Stimulated activated CD4-positive, alpha-beta T cell treated with anti-CD3 and anti-CD28 coated beads, Interleukin-4, amount 100 ng/mL, for 48 hours (primary cell): Measurements from ENCODE around the gene FCN1.

Experiments used
- DNase-seq, 2 donors: peaks; one replicate each; pipeline ENCODE4 v3.0.0-alpha.2; 2020; ENCODE audit warnings: low read depth in 2 of 2

The FCN1 gene

GRCh38 chr9:134913713-134914500 lies 3.8 kb downstream of the FCN1 start:
- no peak for DNase-seq

- no peak for DNase-seq
Measured at GRCh38 chr9:134913041-134913712, 4.5 kb downstream of the FCN1 start.

GRCh38 chr9:134912126-134912840 lies 5.4 kb downstream of the FCN1 start:
- no peak for DNase-seq

- no peak for DNase-seq
Measured at GRCh38 chr9:134909511-134910481, 7.9 kb downstream of the FCN1 start.

GRCh38 chr9:134908524-134909309 lies 9.0 kb downstream of the FCN1 start:
- DNase-seq = no peak

GRCh38 chr9:134902936-134903335 lies 14.8 kb downstream of the FCN1 start:
- DNase-seq = no peak

- DNase-seq = no peak
Measured at GRCh38 chr9:134899818-134900217, 17.9 kb downstream of the FCN1 start.

- DNase-seq = no peak
Measured at GRCh38 chr9:134899168-134899567, 18.5 kb downstream of the FCN1 start.

GRCh38 chr9:134898319-134898718 lies 19.4 kb downstream of the FCN1 start:
- no peak for DNase-seq

- no peak for DNase-seq
Measured at GRCh38 chr9:134897584-134898170, 20.0 kb downstream of the FCN1 start.

- no peak for DNase-seq
Measured at GRCh38 chr9:134896834-134897583, 20.7 kb downstream of the FCN1 start.

- no peak for DNase-seq
Measured at GRCh38 chr9:134895908-134896833, 21.5 kb downstream of the FCN1 start.

- no peak for DNase-seq
Measured at GRCh38 chr9:134895567-134895907, 22.2 kb downstream of the FCN1 start.

GRCh38 chr9:134895097-134895496 lies 22.6 kb downstream of the FCN1 start:
- DNase-seq = no peak

- DNase-seq = no peak
Measured at GRCh38 chr9:134894136-134894860, 23.4 kb downstream of the FCN1 start.

GRCh38 chr9:134892820-134893420 lies 24.8 kb downstream of the FCN1 start:
- DNase-seq = no peak

GRCh38 chr9:134892221-134892620 lies 25.5 kb downstream of the FCN1 start:
- no peak for DNase-seq
